HEK293T (cell line): Measurements from ENCODE around the gene TNRC6C.

Experiments used
- ARNT ChIP-seq: fragments of 450-650 bp; IDR thresholded peaks from 2 replicates; pipeline ENCODE4 v1.6.1; 2017; ENCODE audit warnings: mild to moderate bottlenecking
- FOXA1 ChIP-seq: fragments of 450-650 bp; IDR thresholded peaks from 2 replicates; pipeline ENCODE4 v1.6.1; 2016; ENCODE audit warnings: mild to moderate bottlenecking
- SP1 ChIP-seq: fragments of 450-650 bp; IDR thresholded peaks from 2 replicates; pipeline ENCODE4 v1.6.1; 2017
- SUZ12 ChIP-seq: fragments of 450-650 bp; IDR thresholded peaks from 2 replicates; pipeline ENCODE4 v1.6.1; 2016; ENCODE audit warnings: mild to moderate bottlenecking

GRCh38 chr17:78002166-78002565, 43.7 kb downstream of the TNRC6C start:
- TF ChIP-seq SP1 (no peak), ARNT (no peak), SUZ12 (no peak), FOXA1 (no peak)
